Adrenal gland (tissue), 12 donors: ENCODE data around the gene MDK. TPM values are rescaled to one million over a fixed set of nuclear protein-coding genes. Genes with fewer than 3 reads are reported as not detected.

ENCODE experiments used
- DNase-seq, 7 donors: peaks; one replicate each; pipeline ENCODE4 v3.0.0-alpha.2; 2019 to 2020
- H3K27ac ChIP-seq, 5 donors: fragments of 200-600 bp; sonication (generic) in 4 of 5; 1 replicate in 3 of 5; 2 replicates in 2 of 5; pipeline versions ENCODE4 v1.5.1 to v1.8.0; 2016 to 2020; ENCODE audit warnings: mild to moderate bottlenecking in 1 of 5
- H3K27me3 ChIP-seq: fragments of 200-600 bp; 2 replicates; pipeline ENCODE4 v1.8.0; 2021
- H3K36me3 ChIP-seq, 2 donors: fragments of 200-600 bp; replicated peaks in 1 of 2; 1 replicate in 1 of 2; 2 replicates in 1 of 2; pipeline versions ENCODE4 v1.5.1 to v1.8.0; 2018 to 2022
- H3K4me1 ChIP-seq, 2 donors: fragments of 200-600 bp; replicated peaks in 1 of 2; 1 replicate in 1 of 2; 2 replicates in 1 of 2; pipeline versions ENCODE4 v1.5.1 to v1.8.0; 2018 to 2021
- H3K4me3 ChIP-seq, 4 donors: fragments of 200-600 bp; sonication (generic) in 3 of 4; one replicate each; pipeline ENCODE4 v1.5.1; 2016 to 2018
- H3K9me3 ChIP-seq, 3 donors: fragments of 200-600 bp; sonication (generic) in 1 of 3; replicated peaks in 1 of 3; 1 replicate in 2 of 3; 2 replicates in 1 of 3; pipeline versions ENCODE4 v1.5.1 to v1.8.0; 2016 to 2021
- POLR2A ChIP-seq, 2 donors: fragments of 450-650 bp; IDR thresholded peaks; one replicate each; pipeline ENCODE4 v1.6.1; 2017; ENCODE audit warnings: antibody characterized with exemption in 2 of 2, mild to moderate bottlenecking in 2 of 2, moderate library complexity in 1 of 2
- WGBS, 4 donors: extraction: QIAGEN DNeasy Blood & Tissue Kit in 2 of 4; methylation state at CpG; one replicate each; pipeline versions ENCODE4 v1.1.5 to v1.1.7; 2013 to 2017; 5-methylcytosine and 5-hydroxymethylcytosine counted together
- intact Hi-C, 2 donors: fragments of 100-400 bp; cut with DNase I; formaldehyde crosslinking; loops; one replicate each; pipeline versions ENCODE4 v1.14.1 to v1.15.0; 2022 to 2023
- polyA plus RNA-seq, 3 donors: library from polyadenylated mRNA; stranded (reverse); fragments of 200-250 nt in 2 of 3; fragments of 350-450 nt in 1 of 3; fragmentation: Illumina TruSeq in 1 of 3; extraction: RNeasy Lipid Tissue Mini Kit (QIAGEN cat#74804) in 1 of 3; gene quantifications; one replicate each; pipeline ENCODE4 v1.2.3, GENCODE V29; 2013 to 2014
- total RNA-seq, 9 donors: library from RNA; depleted of rRNA in 4 of 9; stranded (reverse); fragments of >200 nt in 4 of 9; fragments of 120-200 nt in 1 of 9; fragmentation: NEBNext Ultra II Directional in 1 of 9; extraction: Animal tissue kit (Norgen Biotek cat#: 25700) in 1 of 9; gene quantifications; one replicate each; pipeline versions ENCODE4 v1.1.0 to v1.2.4, GENCODE V29; 2013 to 2023
- TF ChIP-seq, protein P1 (sequence below), 6 experiments: fragments of 450-650 bp in 4 of 6; fragments of 200-600 bp in 2 of 6; sonication (generic) in 1 of 6; IDR thresholded peaks; 1 replicate in 5 of 6; 2 replicates in 1 of 6; pipeline versions ENCODE4 v1.5.1 to v1.8.0; 2016 to 2021; ENCODE audit warnings: antibody characterized with exemption in 6 of 6, mild to moderate bottlenecking in 2 of 6, moderate library complexity in 1 of 6
- donor health status: healthy with polysubstance abuse.
- donor health status: Bipolar disorder and iron deficiency.
- donor health status: DM: yes; HTN: yes; CAD: no.
- donor health status: DM: no; HTN: no; CAD: no.
- donor health status: DM: no; HTN: no; CAD: no.
- donor health status: DM: yes; HTN: yes; CAD: no.

MDK gene
- total and polyA plus RNA-seq, 12 donors = 73.4 to 635 (median 128) TPM

DNA sequence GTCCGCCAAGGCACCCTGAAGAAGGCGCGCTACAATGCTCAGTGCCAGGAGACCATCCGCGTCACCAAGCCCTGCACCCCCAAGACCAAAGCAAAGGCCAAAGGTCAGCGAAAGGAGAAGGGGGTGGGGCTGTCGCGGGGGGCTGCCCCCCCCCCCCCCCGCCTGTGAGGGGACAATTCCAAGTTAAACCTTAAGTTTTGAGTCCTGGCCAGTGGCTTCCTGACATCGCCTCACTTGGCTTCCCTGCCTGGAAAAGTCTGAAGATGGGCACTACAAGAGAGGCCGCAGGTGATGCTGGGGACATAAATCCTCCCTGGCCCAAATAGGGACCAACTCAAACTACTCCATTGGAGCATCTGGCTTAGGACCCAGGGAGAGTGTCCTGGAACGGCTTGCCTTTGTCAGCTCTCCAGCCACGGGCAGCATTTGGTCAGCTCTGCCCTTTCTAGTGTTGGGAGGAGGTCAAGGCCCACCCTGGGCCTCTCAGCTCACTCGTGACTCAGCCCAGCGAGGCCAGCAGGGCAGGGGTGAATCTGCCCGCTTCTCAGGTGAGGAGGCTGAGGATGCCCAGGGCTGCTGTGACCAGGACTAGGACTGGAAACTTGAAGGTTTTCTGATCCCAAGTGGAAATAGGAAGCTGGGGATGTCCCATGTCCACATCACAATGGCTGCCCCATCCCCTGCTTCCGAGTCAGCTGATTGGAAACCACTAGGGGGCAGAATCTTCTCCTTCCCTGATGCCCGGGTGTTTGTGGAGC is 1.4 kb downstream of the MDK start:
- Histone ChIP-seq H3K27me3 (no peaks in the 10 kb centered on the region), H3K4me1 (peaks cover 9 to 15% of the 10 kb centered on the region in 2 donors), H3K9me3 (no peaks in the 10 kb centered on the region), H3K4me3 (peak overlapping the region in 1 of 4 donors; percentile 68), H3K27ac (peak overlapping the region in 1 of 5 donors; percentile 35), H3K36me3 (no peaks in the 10 kb centered on the region)
- no peak for TF ChIP-seq POLR2A (IDR thresholded peaks at IDR 0.05)
- TF ChIP-seq, protein P1, sequence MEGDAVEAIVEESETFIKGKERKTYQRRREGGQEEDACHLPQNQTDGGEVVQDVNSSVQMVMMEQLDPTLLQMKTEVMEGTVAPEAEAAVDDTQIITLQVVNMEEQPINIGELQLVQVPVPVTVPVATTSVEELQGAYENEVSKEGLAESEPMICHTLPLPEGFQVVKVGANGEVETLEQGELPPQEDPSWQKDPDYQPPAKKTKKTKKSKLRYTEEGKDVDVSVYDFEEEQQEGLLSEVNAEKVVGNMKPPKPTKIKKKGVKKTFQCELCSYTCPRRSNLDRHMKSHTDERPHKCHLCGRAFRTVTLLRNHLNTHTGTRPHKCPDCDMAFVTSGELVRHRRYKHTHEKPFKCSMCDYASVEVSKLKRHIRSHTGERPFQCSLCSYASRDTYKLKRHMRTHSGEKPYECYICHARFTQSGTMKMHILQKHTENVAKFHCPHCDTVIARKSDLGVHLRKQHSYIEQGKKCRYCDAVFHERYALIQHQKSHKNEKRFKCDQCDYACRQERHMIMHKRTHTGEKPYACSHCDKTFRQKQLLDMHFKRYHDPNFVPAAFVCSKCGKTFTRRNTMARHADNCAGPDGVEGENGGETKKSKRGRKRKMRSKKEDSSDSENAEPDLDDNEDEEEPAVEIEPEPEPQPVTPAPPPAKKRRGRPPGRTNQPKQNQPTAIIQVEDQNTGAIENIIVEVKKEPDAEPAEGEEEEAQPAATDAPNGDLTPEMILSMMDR (IDR thresholded peaks at IDR 0.05) = peak; percentile 42 to 61 (median 50)
- peak in 6 of 7 donors; percentile 66 to 85 (median 68) for DNase-seq
- intact Hi-C loops = loop anchor here in 1 of 2 donors (10.0 kb wide), 1 partner anchor 222 kb away; no protein-coding TSS in a partner anchor
- 32 to 56% (median 36%) methylated on average over 5 to 18 of the region's 18 CpGs for WGBS, 4 donors

DNA sequence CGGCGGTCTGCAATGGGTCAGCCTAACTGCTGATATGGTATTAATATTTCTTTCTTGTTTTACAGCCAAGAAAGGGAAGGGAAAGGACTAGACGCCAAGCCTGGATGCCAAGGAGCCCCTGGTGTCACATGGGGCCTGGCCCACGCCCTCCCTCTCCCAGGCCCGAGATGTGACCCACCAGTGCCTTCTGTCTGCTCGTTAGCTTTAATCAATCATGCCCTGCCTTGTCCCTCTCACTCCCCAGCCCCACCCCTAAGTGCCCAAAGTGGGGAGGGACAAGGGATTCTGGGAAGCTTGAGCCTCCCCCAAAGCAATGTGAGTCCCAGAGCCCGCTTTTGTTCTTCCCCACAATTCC is 1.9 kb downstream of the MDK start:
- intact Hi-C loops = loop anchor here in 1 of 2 donors (10.0 kb wide), 1 partner anchor 221 kb away; no protein-coding TSS in a partner anchor
- DNase-seq = peak in 1 of 7 donors; percentile 13
- 68 to 92% (median 83%) methylated on average over 5 to 7 of the region's 7 CpGs for WGBS, 4 donors
- H3K4me1 ChIP-seq = peaks cover 9 to 15% of the 10 kb centered on the region in 2 donors
- no peak overlapping the region for H3K27ac ChIP-seq
- H3K9me3 ChIP-seq = no peaks in the 10 kb centered on the region
- no peak overlapping the region for H3K4me3 ChIP-seq
- H3K36me3 ChIP-seq = no peaks in the 10 kb centered on the region
- no peaks in the 10 kb centered on the region for H3K27me3 ChIP-seq
- TF ChIP-seq, protein P1 (IDR thresholded peaks at IDR 0.05) = no peak
- no peak for TF ChIP-seq POLR2A (IDR thresholded peaks at IDR 0.05)

- WGBS, 4 donors = 89 to 94% (median 91%) methylated on average over 8 to 12 of the region's 12 CpGs
- TF ChIP-seq, protein P1 (IDR thresholded peaks at IDR 0.05) = no peak
- TF ChIP-seq POLR2A (IDR thresholded peaks at IDR 0.05) = no peak
- intact Hi-C loops = loop anchor here in 1 of 2 donors (10.0 kb wide), 1 partner anchor 221 kb away; no protein-coding TSS in a partner anchor
- H3K9me3 ChIP-seq = no peaks in the 10 kb centered on the region
- H3K4me3 ChIP-seq = no peak overlapping the region
- H3K27me3 ChIP-seq = no peaks in the 10 kb centered on the region
- no peak overlapping the region for H3K27ac ChIP-seq
- DNase-seq = peak in 2 of 7 donors; percentile 14 to 15
- peaks cover 9 to 17% of the 10 kb centered on the region in 2 donors for H3K4me1 ChIP-seq
- H3K36me3 ChIP-seq = no peaks in the 10 kb centered on the region
Measured at GRCh38 chr11:46383974-46384701, 2.7 kb downstream of the MDK start.
